IMR-90 (cell line): ENCODE measurements around the gene CERS1. TPM values are rescaled to one million over a fixed set of nuclear protein-coding genes. Genes with fewer than 3 reads are reported as not detected.

ENCODE experiments used
- ATAC-seq: fragments of 200-7000 bp; cut with Tn5 transposase; 2 replicates; pipeline ENCODE4 v1.9.1; 2020; ENCODE audit warnings: low read depth, mild to moderate bottlenecking, moderate library complexity
- BruUV-seq: library from RNA; stranded (reverse); fragments of 400-500 nt; replicated peaks from 2 replicates; lab custom pipeline; 2021; lab: Mats Ljungman, UMichigan
- CTCF ChIA-PET: fragments of 300-600 bp; formaldehyde crosslinking; extraction: SDS; loops from one replicate; lab custom pipeline; 2021; ENCODE audit warnings: antibody characterized with exemption; lab: Yijun Ruan, JAX
- POLR2A ChIA-PET: fragments of 300-600 bp; sonication (Branson Sonifier 250); formaldehyde crosslinking; loops from one replicate; lab custom pipeline; 2022; ENCODE audit warnings: antibody characterized with exemption; ENCODE audit not compliant: unreplicated experiment; lab: Charles Lee
- DNase-seq: peaks from one replicate; pipeline ENCODE4 v3.0.0; 2013
- H2AFZ ChIP-seq: replicated peaks from 2 replicates; pipeline ENCODE3; 2013; ENCODE audit warnings: low read length, mild to moderate bottlenecking; ENCODE audit not compliant: poor library complexity
- H2AK5ac ChIP-seq: 2 replicates; pipeline ENCODE4 v1.6.1; 2013; ENCODE audit warnings: low read depth, low read length, inconsistent platforms
- H2AK9ac ChIP-seq: replicated peaks from 2 replicates; pipeline ENCODE3; 2013; ENCODE audit warnings: mild to moderate bottlenecking, low read depth, low read length, moderate library complexity; ENCODE audit not compliant: poor library complexity
- H2BK120ac ChIP-seq: 2 replicates; pipeline ENCODE4 v1.6.1; 2013; ENCODE audit warnings: low read depth, low read length, inconsistent platforms
- H2BK15ac ChIP-seq: 3 replicates; pipeline ENCODE4 v1.6.1; 2013; ENCODE audit warnings: low read depth, low read length, inconsistent platforms
- H2BK20ac ChIP-seq: 2 replicates; pipeline ENCODE4 v1.6.1; 2013; ENCODE audit warnings: low read depth, mild to moderate bottlenecking, inconsistent platforms, low read length, moderate library complexity
- H2BK5ac ChIP-seq: 2 replicates; pipeline ENCODE4 v1.6.1; 2013; ENCODE audit warnings: mild to moderate bottlenecking, low read depth, low read length, inconsistent platforms; ENCODE audit not compliant: poor library complexity, severe bottlenecking
- H3K14ac ChIP-seq: replicated peaks from 2 replicates; pipeline ENCODE4 v1.6.1; 2013; ENCODE audit warnings: low read depth, low read length, inconsistent platforms
- H3K18ac ChIP-seq: 2 replicates; pipeline ENCODE4 v1.6.1; 2013; ENCODE audit warnings: low read depth, low read length, control low read depth
- H3K23ac ChIP-seq: 2 replicates; pipeline ENCODE4 v1.6.1; 2013; ENCODE audit warnings: low read depth, low read length, inconsistent platforms
- H3K27ac ChIP-seq: 2 replicates; pipeline ENCODE4 v1.5.1; 2013; ENCODE audit warnings: mild to moderate bottlenecking, control low read depth, low read length; ENCODE audit not compliant: insufficient read depth
- H3K27me3 ChIP-seq: 2 replicates; pipeline ENCODE4 v1.6.1; 2013; ENCODE audit warnings: low read length; ENCODE audit not compliant: control insufficient read depth, insufficient read depth
- H3K36me3 ChIP-seq: 2 replicates; pipeline ENCODE4 v1.6.1; 2013; ENCODE audit warnings: low read length, mixed read lengths; ENCODE audit not compliant: control insufficient read depth, insufficient read depth
- H3K4ac ChIP-seq: 2 replicates; pipeline ENCODE4 v1.6.1; 2013; ENCODE audit warnings: low read depth, low read length, inconsistent platforms
- H3K4me1 ChIP-seq: 2 replicates; pipeline ENCODE4 v1.6.1; 2013; ENCODE audit warnings: low read length, mixed read lengths; ENCODE audit not compliant: control insufficient read depth, insufficient read depth
- H3K4me2 ChIP-seq: 2 replicates; pipeline ENCODE4 v1.6.1; 2013; ENCODE audit warnings: low read depth, mild to moderate bottlenecking, control low read depth, low read length, moderate library complexity
- H3K4me3 ChIP-seq: 2 replicates; pipeline ENCODE4 v1.5.1; 2013; ENCODE audit warnings: low read depth, mild to moderate bottlenecking, control low read depth, low read length, moderate library complexity; ENCODE audit not compliant: insufficient read depth
- H3K56ac ChIP-seq: 2 replicates; pipeline ENCODE4 v1.6.1; 2013; ENCODE audit warnings: low read length, inconsistent platforms; ENCODE audit not compliant: insufficient read depth; ENCODE audit errors: extremely low read depth
- H3K79me1 ChIP-seq, 2 experiments: 2 replicates each; pipeline ENCODE4 v1.6.1; 2013; ENCODE audit warnings: low read length in 2 of 2, inconsistent platforms in 1 of 2, low read depth in 1 of 2
- H3K9ac ChIP-seq: 2 replicates; pipeline ENCODE4 v1.6.1; 2013; ENCODE audit warnings: low read depth, low read length, control low read depth
- H3K9me1 ChIP-seq: 2 replicates; pipeline ENCODE4 v1.6.1; 2013; ENCODE audit warnings: low read length, inconsistent platforms; ENCODE audit not compliant: insufficient read depth
- H3K9me3 ChIP-seq: 2 replicates; pipeline ENCODE4 v1.6.1; 2013; ENCODE audit warnings: low read length; ENCODE audit not compliant: control insufficient read depth, insufficient read depth
- H4K20me1 ChIP-seq: 2 replicates; pipeline ENCODE4 v1.6.1; 2013; ENCODE audit warnings: low read length, inconsistent platforms; ENCODE audit not compliant: insufficient read depth
- H4K5ac ChIP-seq: 2 replicates; pipeline ENCODE4 v1.6.1; 2013; ENCODE audit warnings: mild to moderate bottlenecking, low read depth, low read length, control low read depth
- H4K8ac ChIP-seq, 2 experiments: 2 replicates each; pipeline ENCODE4 v1.6.1; 2013; ENCODE audit warnings: low read depth in 2 of 2, low read length in 2 of 2, control low read depth in 1 of 2, inconsistent platforms in 1 of 2
- H4K91ac ChIP-seq: 2 replicates; pipeline ENCODE4 v1.6.1; 2013; ENCODE audit warnings: low read depth, low read length, inconsistent platforms; ENCODE audit not compliant: insufficient read depth
- BHLHE40 ChIP-seq: fragments of 150-350 bp; IDR thresholded peaks from 2 replicates; pipeline ENCODE4 v1.6.1; 2016; ENCODE audit warnings: mild to moderate bottlenecking, low read depth, low read length
- ELK1 ChIP-seq: fragments of 150-350 bp; IDR thresholded peaks from 2 replicates; pipeline ENCODE4 v1.6.1; 2016; ENCODE audit warnings: low read depth, mild to moderate bottlenecking, low read length, moderate library complexity, borderline replicate concordance
- MAFK ChIP-seq: IDR thresholded peaks from 2 replicates; pipeline ENCODE4 v1.6.1; 2012; ENCODE audit warnings: low read depth, low read length, improper control_type of control experiment
- POLR2A ChIP-seq: IDR thresholded peaks from 2 replicates; pipeline ENCODE4 v1.6.1; 2012; ENCODE audit warnings: mild to moderate bottlenecking, low read depth, low read length
- RAD21 ChIP-seq: IDR thresholded peaks from 2 replicates; pipeline ENCODE4 v1.6.1; 2012; ENCODE audit warnings: low read length, improper control_type of control experiment
- RCOR1 ChIP-seq: IDR thresholded peaks from 2 replicates; pipeline ENCODE4 v1.6.1; 2012; ENCODE audit warnings: mild to moderate bottlenecking, low read length, improper control_type of control experiment; ENCODE audit not compliant: insufficient replicate concordance
- RFX5 ChIP-seq: IDR thresholded peaks from 2 replicates; pipeline ENCODE4 v1.8.0; 2012; ENCODE audit warnings: low read depth, mild to moderate bottlenecking, low read length, moderate library complexity
- WGBS, 2 experiments: methylation state at CpG; one replicate each; pipeline versions ENCODE4 v1.1.5 to v1.1.7; 2013; ENCODE audit warnings: missing lambda C conversion rate in 2 of 2; ENCODE audit not compliant: insufficient read length in 1 of 2; ENCODE audit errors: extremely low coverage in 2 of 2; 5-methylcytosine and 5-hydroxymethylcytosine counted together
- dilution Hi-C: fragments of 300-500 bp; cut with HindIII; formaldehyde crosslinking; loops from one replicate; pipeline ENCODE4 v1.14.3; 2018; ENCODE audit warnings: low sequenced_read_pairs; ENCODE audit not compliant: unreplicated experiment
- in situ Hi-C: fragments of 300-500 bp; cut with MboI; formaldehyde crosslinking; loops from 3 replicates; pipeline ENCODE4 v1.14.3; 2019; ENCODE audit warnings: low sequenced_read_pairs, inconsistent platforms, mixed read lengths
- intact Hi-C: fragments of 100-400 bp; cut with micrococcal nuclease; formaldehyde crosslinking; loops from 2 replicates; pipeline ENCODE4 v1.10.0; 2022
- polyA plus RNA-seq, 3 experiments: library from polyadenylated mRNA; depleted of rRNA; stranded (reverse); fragments of >200 nt; gene quantifications; 2 replicates each; pipeline ENCODE4 v1.2.3, GENCODE V29; 2012; ENCODE audit warnings: low replicate concordance in 1 of 3
- total RNA-seq: library from RNA; depleted of rRNA; stranded (reverse); fragments of >200 nt; gene quantifications from 2 replicates; pipeline ENCODE4 v1.2.3, GENCODE V29; 2012
- TF ChIP-seq, protein P1 (sequence below): fragments of 150-350 bp; IDR thresholded peaks from 2 replicates; pipeline ENCODE4 v1.6.1; 2017; ENCODE audit warnings: mild to moderate bottlenecking, antibody characterized with exemption, low read length, low read depth
- TF ChIP-seq, protein P2 (sequence below): conservative IDR thresholded peaks from 2 replicates; pipeline ENCODE4 v1.5.1; 2012; ENCODE audit warnings: mild to moderate bottlenecking, low read depth, low read length, improper control_type of control experiment

CERS1 gene
- total and polyA plus RNA-seq, 2 of the 4 experiments (the other 2 are of a cell fraction) = 0.90 to 4.3 TPM

GRCh38 chr19:18866800-18867123, 29.2 kb downstream of the CERS1 start:
- peaks cover 54% of the 10 kb centered on the region for H3K36me3 ChIP-seq
- H2AFZ ChIP-seq = no peak overlapping the region
- TF ChIP-seq MAFK (no peak), ELK1 (no peak), BHLHE40 (no peak), POLR2A (no peak), RCOR1 (no peak), RAD21 (no peak), RFX5 (no peak)
- TF ChIP-seq, protein P1, sequence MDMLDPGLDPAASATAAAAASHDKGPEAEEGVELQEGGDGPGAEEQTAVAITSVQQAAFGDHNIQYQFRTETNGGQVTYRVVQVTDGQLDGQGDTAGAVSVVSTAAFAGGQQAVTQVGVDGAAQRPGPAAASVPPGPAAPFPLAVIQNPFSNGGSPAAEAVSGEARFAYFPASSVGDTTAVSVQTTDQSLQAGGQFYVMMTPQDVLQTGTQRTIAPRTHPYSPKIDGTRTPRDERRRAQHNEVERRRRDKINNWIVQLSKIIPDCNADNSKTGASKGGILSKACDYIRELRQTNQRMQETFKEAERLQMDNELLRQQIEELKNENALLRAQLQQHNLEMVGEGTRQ = no peak
- TF ChIP-seq, protein P2, sequence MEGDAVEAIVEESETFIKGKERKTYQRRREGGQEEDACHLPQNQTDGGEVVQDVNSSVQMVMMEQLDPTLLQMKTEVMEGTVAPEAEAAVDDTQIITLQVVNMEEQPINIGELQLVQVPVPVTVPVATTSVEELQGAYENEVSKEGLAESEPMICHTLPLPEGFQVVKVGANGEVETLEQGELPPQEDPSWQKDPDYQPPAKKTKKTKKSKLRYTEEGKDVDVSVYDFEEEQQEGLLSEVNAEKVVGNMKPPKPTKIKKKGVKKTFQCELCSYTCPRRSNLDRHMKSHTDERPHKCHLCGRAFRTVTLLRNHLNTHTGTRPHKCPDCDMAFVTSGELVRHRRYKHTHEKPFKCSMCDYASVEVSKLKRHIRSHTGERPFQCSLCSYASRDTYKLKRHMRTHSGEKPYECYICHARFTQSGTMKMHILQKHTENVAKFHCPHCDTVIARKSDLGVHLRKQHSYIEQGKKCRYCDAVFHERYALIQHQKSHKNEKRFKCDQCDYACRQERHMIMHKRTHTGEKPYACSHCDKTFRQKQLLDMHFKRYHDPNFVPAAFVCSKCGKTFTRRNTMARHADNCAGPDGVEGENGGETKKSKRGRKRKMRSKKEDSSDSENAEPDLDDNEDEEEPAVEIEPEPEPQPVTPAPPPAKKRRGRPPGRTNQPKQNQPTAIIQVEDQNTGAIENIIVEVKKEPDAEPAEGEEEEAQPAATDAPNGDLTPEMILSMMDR = no peak
- in situ Hi-C loops (no loop called here), dilution Hi-C loops (no loop called here), intact Hi-C loops (no loop called here)
- no peak overlapping the region for H3K27ac ChIP-seq
- ChIA-PET POLR2A (no interaction called here), CTCF (interaction anchor here (0.6 to 1.4 kb wide), 3 partner anchors 29 to 173 kb away, joined by 3 read pairs; partner anchors contain the start of gene CERS1)
- no peak overlapping the region for H3K23ac ChIP-seq
- WGBS, 2 experiments = 67% methylated on average over 1 of the region's 17 CpGs; no CpG with 5 or more reads in 1 of the 2 experiments
- no peak overlapping the region for H4K5ac ChIP-seq
- H3K9ac ChIP-seq = no peak overlapping the region
- H3K18ac ChIP-seq = no peak overlapping the region
- H2AK5ac ChIP-seq = no peak overlapping the region
- no peak for DNase-seq
- H3K4me2 ChIP-seq = no peak overlapping the region
- no peak overlapping the region for H3K14ac ChIP-seq
- H4K8ac ChIP-seq = no peak overlapping the region
- no peak overlapping the region for H2BK15ac ChIP-seq
- no peaks in the 10 kb centered on the region for H3K4me1 ChIP-seq
- H2BK120ac ChIP-seq = no peak overlapping the region
- no peak overlapping the region for H2BK5ac ChIP-seq
- no peak overlapping the region for H2AK9ac ChIP-seq
- H3K79me1 ChIP-seq = peaks cover 2 to 6% of the 10 kb centered on the region in 2 experiments; a peak in 2 of 4 replicates
- H4K20me1 ChIP-seq = peaks cover 8% of the 10 kb centered on the region
- ATAC-seq = no peak
- no TSS peak for BruUV-seq
- H4K91ac ChIP-seq = no peak overlapping the region
- H3K4me3 ChIP-seq = no peak overlapping the region
- H3K9me3 ChIP-seq = no peaks in the 10 kb centered on the region
- H3K27me3 ChIP-seq = no peaks in the 10 kb centered on the region
- H2BK20ac ChIP-seq = no peak overlapping the region
- no peaks in the 10 kb centered on the region for H3K9me1 ChIP-seq
- no peak overlapping the region for H3K56ac ChIP-seq
- no peak overlapping the region for H3K4ac ChIP-seq
